Measurements from ENCODE around the gene AP2A2. TPM values are rescaled to one million over a fixed set of nuclear protein-coding genes. Genes with fewer than 3 reads are reported as not detected.
A peak's percentile ranks its signal among the peaks of the same experiment; 100 is the strongest.

AP2A2 gene
- total RNA-seq, 1 donor from 2014 or later, result 26.0 TPM

DNA sequence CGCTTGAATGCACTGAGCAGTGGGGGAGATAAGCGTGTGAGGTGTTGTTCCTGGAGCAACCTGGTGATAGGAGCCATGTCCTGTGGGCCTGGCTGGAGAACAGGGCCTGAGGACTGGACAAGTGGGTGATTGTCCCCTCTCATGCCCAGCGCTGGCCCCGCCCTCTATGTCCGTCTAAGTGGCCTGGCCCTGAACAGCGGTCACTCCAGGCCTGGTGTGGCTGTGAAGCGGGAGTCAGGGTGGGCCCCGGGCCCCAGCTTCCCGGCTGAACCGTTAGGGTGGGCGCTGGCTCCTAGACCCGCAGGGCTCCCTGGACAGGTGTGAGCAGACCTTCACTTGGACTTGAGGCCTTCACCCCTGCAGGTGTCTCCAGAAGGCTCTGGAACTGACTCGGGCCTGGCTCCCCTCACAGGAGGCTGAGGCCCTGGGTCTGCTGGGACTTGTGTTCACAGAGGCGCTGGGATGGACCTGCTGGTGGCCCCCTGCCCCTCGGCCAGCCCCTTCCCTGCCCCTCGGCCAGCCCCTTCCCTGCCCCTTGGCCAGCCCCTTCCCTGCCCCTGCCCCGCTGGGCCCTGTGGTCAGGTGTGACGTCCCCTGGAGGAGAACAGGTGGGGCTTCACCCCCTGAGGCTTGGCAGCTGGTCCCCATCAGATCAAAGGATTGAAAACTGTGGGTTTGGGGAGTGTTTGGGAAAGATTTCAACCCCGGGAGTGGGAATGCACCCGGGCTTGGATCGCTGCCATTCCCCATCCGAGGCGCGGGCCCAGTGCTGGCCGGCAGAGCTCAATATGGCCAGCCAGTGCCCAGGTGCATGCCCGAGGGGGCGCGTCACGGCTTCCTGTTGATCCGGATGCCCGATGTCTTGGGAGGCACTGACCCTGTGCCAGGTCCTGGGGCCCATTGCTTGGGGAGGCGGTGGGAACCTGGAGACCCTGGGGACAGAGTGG is 114.1 kb downstream of the AP2A2 start:
- no peak for DNase-seq (ENCODE audit: low read depth in 2 of 2)

DNA sequence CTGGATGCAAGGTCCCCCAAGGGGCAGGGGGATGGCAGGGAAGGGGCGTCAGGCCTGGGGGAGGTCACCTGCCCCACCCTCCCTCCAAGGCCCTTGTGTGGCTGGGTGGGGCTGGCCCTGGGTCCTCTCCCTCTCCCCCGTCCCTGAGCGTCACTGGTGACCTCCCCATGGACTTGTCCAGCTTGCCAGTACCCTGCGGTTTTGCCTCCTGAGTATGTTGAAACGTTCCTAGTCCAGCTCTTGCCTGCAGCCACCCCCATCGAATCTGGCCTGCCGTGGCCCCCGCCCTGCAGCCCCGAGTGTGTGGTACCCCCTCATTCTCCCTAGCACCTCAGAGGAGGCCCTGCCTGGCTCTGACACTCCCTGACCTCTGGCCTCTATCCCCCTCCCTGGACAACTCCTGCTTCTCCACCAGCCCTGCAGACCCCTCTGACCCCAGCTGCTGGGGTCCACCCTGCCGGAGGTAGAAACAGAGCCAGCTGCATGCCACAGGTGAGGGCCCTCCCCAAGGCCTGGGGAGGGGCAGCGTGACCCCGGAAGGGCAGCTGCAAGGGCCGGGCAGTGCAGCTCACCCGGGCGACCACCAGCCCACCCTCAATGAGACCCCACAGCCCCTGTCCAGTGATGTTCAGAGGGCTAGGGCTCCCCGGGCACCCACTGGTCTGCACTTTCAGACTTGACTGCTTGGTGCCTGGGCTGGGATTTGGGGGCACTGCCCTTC is 114.9 kb downstream of the AP2A2 start:
- DNase-seq (ENCODE audit: low read depth in 2 of 2), result no peak

DNA sequence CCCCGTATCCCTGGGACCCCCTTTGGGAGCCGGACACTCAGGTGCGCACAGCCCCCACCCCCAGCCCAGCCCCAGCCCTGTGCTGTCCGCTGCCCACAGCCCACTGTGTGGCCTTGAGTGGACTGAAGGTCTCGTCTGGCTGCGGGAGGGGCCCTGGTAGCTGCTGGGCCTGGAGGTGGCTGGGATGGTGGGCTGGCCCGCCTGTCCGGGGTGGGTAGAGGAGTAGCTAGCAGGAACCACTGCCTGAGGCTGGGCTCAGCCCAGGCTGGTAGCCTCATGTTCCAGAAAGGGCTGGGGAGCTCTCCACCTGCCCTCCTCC is 115.4 kb downstream of the AP2A2 start:
- no peak for DNase-seq (ENCODE audit: low read depth in 2 of 2)

DNA sequence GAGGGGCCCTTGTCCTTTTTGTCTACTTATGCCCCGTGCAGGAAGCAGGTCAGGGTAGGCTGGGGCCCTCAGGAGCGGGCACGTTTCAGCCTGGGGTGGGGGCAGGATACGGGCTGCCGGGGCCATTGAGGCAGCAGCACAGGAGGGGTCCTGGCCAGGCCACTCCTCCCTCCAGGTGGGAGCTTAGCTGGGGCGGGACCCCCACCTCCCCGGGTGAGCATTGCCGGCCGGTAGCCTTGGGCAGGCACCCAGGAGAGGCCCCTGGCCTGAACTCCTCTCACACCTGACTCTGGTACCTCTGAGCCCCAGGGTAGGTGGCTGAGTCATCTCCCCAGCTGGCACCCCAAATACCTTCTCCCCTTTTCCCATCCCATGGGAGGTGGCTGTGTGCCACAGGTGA is 115.8 kb downstream of the AP2A2 start:
- no peak for DNase-seq (ENCODE audit: low read depth in 2 of 2)

DNA sequence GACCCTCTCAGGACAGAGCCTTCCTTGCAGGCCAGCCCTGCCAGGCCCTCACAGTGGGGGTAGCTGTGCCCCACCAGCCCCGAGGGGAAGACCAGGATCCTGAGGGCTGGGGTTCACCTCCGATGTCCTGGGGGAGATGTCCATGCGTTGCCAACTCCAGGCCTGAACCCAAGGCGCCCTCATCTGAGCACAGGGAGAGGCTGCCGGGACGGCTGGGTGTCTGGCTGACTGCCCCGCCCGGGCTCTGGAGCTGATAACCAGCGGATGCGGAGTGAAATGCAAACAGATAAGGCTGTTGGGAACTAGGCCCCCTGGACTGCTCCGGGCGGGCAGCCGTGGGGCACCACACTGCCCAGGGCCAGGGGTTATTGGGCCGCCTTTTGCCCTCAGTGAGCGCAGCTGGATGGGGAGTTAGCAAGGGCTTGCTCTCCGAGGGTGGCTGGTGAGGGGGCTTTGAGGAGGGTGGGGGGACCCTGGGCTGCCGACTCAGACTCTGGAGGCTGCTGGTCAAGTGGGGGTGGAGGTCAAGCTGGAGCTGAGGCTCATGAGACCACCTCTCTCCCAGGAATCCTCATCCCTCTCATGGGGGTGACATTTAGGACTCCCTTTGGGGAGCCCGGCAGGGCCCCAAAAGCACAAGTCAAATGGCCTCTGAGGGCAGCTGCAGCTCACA is 116.4 kb downstream of the AP2A2 start:
- peak in 1 of 2 donors; percentile 26 for DNase-seq (ENCODE audit: low read depth in 2 of 2)

DNA sequence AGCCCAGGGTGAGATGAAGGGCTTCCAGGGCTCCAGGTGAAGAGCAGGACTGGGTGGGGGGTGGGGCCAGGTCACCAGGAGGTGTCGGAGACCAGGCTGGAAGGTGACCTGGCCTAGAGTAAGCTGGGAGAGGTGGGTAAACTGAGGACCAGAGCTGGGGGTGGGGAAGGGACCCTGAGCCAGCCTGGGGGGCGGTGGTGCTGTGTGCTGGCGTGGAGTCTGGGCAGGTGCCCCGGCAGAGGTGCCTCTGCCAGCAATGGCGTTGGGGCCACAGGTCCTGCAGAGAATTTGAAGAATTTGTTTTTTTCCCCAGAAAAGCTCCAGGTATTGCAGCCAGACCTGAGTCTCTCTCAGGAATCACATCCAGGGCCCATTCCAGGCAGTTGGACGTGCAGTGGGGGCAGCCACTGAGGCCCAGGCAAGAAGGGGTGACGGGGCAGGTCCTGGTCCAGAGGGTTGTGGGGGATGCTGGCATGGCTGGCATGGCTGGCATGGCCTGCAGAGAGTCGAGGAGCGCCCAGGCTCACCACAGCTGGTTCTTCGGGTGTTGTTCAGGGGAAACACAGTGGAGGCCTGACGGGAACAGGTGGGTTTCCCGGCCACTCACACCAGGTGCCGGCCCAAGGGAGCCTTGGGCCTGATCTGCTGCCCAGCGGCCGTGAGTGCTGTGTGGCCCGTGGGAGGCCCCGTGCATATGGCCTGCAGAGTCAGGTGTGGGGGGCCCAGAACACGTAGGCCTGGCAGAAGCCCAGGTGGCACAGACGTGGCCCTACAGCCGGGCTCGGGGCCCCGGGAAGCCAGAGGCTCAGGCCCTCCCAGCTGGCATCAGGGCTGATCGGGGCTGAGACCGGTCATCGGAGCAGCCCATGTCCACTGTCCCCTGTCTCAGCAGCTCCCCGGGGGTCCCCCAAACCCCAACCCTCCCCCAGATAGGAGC is 117.2 kb downstream of the AP2A2 start:
- DNase-seq (ENCODE audit: low read depth in 2 of 2), result no peak

DNA sequence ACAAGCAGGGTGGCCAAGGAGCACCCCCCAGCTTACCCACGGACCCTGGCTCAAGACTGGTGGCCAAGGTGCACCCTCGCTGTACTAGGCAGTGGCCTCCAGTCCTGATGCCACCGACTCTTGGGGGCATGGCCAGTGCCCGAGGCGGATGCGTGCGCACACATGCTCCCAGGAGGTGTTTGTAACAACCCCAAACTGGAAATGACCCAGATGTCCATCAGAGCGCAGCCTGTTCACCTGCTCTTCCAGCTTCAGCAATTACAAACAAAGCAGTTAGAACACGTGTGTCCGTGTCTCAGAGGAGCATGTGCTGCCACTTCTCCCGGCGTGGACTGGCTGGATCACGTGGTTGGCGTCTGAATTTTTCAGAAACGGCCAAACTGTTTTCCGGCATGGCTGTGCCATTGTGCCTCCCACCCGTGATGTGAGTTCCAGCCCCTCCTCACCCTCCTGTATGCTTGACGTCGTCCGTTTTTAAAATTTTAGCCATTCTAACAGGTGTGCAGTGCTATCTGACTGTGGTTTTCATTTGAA is 118.0 kb downstream of the AP2A2 start:
- no peak for DNase-seq (ENCODE audit: low read depth in 2 of 2)

DNA sequence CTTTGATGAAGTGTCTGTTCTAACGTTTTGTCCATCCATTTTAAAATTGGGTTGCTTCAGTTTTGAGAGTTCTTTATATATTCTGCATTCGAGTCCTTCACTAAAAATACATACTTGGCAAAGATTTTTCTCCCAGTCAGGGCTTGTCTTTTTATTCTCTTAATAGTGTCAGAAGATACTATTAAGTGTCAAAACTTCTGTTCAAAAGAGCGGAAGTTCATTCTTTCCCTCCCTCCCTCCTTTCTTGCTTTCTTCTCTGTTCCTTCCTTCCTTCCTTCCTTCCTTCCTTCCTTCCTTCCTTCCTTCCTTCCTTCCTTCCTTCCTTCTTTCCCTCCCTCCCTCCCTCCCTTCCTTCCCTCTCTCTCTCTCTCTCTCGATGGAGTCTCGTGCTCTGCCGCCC is 118.5 kb downstream of the AP2A2 start:
- no peak for DNase-seq (ENCODE audit: low read depth in 2 of 2)

DNA sequence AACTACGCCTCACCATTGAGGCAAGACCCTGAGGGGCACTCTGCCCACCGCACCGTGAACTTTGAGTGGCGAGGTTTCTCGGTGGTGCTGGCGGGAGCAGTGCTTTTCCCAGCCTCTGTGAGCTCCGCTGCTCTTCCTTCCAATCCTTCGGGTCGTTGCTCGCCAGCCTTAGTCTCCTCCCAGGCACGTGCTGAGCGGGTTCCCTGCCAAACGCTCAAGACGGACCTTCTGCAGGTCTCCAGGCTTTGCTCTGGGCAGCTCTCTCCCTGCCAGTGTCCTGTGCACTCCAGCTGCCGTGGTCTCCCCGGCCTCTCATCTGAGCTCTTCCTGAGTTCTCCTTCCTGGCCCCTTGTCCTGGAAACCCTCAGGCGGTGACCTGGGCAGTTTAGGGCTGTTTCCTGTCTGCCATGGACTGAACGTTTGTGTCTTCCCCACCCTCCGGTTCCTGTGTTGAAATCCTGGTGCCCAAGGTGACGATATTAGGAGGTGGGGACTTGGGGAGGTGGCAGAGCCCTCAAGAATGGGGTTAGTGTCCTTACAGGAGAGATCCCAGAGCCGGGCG is 122.0 kb downstream of the AP2A2 start:
- no peak for DNase-seq (ENCODE audit: low read depth in 2 of 2)

DNA sequence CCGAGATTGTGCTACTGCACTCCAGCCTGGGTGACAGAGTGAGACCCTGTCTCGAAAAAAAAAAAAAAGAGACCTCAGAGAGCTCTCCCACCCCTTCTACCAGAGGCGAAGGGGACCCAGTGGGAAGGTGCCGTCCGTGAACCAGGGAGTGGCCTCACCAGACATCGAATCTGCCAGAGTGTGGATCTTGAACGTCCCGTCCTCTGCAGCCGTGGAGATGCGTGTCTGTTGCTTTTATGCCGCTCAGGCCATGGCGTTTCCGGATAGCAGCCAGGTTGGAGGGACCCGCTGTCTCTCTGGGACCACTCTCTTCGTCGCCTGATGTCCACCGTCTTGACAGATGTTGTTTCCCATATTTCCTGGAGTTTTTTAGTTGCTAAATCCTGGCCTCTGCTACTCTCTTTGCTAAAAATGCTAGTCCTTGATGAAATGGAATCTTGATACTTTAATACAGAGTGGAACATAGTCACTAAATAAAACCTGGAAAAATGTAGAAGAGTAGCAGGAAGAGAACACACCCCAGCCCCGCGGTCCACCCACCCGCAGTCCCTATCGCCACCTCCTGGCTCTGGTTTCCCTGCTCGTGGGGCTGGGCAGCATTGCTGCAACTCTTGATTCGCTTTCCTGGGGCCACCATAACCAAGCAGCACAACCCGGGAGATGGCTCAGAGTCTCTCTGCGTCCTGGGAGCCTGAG is 122.9 kb downstream of the AP2A2 start:
- DNase-seq (ENCODE audit: low read depth in 2 of 2), result peak in 1 of 2 donors; percentile 29

DNA sequence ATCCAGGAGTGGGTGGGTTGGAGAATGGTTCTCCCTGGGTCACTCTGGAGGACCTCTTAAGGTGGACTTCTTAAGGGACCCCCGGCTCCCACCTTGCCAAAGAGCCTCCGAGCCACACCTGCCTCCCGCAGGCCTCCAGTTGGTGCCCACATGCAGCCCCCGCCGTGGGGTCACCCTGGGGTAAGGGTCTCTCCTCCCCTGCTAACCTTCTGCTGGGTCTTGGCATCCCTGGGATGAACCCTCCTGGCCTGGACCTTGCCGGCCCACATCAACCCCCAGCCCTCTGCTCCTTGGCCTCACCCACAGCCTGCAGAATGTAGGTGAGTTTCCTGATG is 123.4 kb downstream of the AP2A2 start:
- no peak for DNase-seq (ENCODE audit: low read depth in 2 of 2)

DNA sequence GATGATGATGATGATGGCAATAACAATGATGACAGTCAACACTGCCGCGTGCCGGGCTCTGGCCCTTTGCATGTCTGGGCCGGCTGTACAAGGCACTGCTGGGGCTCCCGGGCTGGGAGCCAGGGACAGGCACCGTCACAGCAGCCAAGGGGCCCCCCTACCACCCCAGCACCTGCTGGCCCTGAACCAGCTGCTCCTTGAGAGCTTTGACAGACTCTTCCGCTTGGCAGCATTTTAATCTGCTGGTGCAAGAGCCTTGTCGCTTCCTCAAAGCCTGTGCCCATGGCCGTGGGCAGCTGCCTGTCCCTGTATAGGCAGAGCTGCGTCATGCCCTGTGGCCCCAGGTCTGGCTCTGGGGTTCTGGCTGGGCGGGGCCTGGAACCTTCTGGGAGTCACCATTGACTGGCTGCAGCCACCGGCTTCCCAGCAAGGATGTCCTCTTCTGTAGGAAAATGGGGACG is 123.8 kb downstream of the AP2A2 start:
- no peak for DNase-seq (ENCODE audit: low read depth in 2 of 2)

DNA sequence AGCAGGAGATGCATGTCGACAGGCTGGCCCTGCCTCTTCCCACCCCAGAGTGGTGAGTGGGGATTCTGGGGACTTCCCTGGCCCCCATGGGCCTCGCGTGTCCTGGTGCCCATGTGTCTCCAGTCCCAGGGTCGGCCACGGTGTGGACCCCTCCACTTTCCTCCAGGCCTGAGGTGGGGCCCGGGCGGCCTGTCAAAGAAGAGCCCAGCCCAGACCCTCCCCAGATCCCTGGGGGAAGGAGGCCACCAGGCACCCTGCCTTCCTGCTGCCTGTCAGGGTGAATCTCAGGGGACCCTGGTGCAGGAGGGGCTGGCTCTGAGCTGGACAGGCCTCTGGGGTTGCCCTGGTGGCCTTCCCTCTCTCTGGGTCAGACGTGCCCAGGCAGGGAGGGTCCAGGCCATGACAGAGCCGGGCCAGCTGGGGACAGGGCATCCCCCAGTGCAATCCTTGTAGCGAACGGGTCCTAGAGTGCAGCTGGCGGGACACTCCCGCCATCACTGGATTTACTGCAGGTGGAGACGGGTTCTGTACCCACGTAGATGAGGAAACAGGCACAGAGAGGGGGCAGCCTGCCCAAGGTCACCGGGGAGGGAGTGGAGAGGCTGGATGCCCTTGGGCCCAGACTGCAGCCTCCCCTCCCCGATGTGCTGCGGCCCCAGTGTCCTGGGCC is 124.4 kb downstream of the AP2A2 start:
- no peak for DNase-seq (ENCODE audit: low read depth in 2 of 2)

DNA sequence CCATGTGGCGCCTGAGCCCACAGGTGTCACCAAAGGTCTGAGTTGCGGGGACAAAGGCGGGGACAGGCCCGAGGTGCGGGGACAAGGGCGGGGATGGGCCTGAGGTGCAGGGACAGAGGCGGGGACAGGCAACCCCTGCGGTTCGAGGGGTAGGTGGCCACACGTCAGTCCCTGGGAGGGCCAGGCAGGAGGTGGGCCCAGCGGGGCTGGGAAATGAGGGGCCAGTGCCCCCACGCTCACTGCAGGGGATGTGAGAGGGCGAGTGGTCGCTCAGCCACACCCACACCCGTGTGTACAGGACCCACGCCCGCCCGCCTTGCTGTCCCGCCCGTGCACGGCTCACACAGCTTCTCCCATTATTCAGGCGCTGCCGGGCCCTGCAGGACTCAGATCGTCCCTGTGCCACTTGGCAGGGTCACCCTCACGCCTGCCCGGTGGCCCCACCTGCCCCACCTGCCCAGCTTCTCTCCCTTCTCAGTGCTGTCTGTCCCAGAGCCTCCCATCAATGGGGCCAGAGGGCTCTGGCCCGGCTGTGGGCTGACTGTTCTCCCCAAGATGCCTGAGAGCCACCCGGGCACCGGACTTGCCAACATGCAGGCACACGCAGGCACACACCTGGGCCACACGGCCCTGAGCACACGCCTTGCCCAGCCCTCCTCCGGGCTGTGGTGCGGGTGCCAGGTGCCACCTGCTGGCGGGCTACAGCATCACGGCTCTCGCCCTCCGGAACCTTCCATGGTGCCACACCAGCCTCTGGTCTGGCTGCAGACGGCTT is 125.1 kb downstream of the AP2A2 start:
- peak; percentile 62 to 81 for DNase-seq (ENCODE audit: low read depth in 2 of 2)

DNA sequence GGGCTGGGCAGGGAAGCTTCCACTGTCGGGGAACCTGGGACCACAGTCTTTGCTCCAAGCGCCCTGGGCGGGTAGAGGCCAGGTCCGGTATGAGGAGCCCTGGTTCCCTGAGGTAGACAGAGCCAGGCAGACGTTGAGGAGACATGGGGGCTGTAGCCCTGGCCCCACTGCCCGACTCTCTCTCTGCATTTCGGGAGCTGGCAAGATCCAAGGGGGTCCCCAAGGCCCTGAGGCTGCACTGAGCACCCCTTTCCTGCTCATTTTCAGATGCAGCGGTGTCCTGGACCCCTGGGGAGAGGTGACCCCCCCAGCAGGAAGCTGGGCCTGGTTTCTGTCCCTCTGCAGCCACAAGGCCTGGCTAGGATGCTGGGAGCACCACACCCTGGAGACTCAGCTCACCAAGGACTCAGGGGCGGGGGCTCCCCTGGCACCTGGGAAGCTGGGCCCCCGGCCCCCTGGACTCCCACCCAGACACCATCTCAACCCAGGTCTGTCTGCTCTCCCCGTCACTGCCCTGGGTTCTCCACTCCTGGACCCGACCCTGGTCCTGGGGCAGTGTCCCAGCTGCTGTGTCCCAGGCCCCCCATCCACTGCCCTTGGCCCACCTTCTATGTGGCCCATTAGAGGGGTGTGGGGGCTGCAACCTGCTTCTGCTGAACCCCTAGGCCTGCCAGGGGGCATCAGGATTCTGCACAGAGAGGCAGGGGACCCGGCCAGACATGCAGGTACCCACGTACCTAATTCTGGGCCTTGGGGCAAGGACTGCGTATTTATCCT is 125.9 kb downstream of the AP2A2 start:
- no peak for DNase-seq (ENCODE audit: low read depth in 2 of 2)

DNA sequence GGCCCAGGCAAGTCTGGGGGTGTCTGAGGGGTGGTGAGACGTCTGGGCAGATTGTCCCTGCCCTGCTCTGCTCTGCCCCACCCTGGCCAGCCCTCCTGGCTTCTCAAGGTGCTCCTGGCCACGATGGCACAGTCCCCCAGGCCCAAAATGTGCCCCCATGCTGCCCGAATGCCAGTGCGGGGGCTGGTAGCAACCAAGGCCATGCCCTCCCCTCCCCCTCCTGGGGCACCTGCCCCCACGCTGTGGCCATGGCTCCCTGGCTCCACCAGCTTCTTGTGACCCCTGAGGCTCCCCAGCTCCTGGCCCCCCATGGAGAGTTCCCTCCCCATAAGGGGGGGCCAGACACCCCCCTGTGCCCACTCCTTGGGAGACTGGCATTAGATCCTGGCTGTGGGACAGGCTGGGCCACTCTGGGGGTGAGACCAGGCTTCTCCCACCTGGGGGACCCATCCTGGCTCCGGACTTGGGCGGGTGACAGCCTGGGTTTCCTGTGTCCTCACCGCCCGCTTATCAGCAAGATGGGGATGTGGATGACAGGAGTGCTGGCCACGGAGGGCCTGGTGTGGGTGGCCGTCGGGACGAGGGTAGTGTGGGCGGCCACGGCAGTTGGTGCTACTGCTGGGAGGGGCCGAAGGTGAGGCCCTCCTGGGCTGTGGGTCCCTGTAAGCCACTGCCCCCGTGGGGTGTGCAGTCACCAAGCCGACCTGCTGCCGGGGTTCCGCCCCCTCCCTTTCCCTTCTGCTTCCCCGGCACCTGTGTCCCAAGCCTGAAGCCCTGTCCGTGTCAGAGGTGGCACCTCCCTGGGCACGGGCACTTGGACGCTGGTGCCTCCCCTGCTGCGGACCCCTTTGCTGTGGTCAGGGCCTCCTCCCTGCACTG is 126.7 kb downstream of the AP2A2 start:
- no peak for DNase-seq (ENCODE audit: low read depth in 2 of 2)

Data from lung microvascular endothelial cell (primary cell).